Fibroblast of skin of scalp (primary cell): ENCODE measurements around the gene LUZP2.
"Not testable (repeated sequence)": the region's sequence is repeated elsewhere in the genome, so short reads cannot be mapped to it uniquely, and the experiment has no call there.

Experiments
- DNase-seq: peaks from one replicate; pipeline ENCODE4 v3.0.0-alpha.2; 2013

LUZP2 gene

GRCh38 chr11:24925091-24925490 is 428.2 kb downstream of the LUZP2 start:
- DNase-seq, result no peak

- DNase-seq, result no peak
These were observed 435.5 kb downstream of the LUZP2 start for GRCh38 chr11:24932110-24933000.

- DNase-seq, result peak; percentile 1
These were observed 438.0 kb downstream of the LUZP2 start for GRCh38 chr11:24934733-24935439.

- DNase-seq, result no peak
These were observed 448.0 kb downstream of the LUZP2 start for GRCh38 chr11:24944891-24945290.

GRCh38 chr11:24949406-24949805 is 452.6 kb downstream of the LUZP2 start:
- DNase-seq, result no peak

GRCh38 chr11:24963852-24964251 is 467.0 kb downstream of the LUZP2 start:
- DNase-seq, result peak; percentile 1

- DNase-seq, result no peak
These were observed 468.9 kb downstream of the LUZP2 start for GRCh38 chr11:24965748-24966147.

GRCh38 chr11:24993903-24994302 is 497.1 kb downstream of the LUZP2 start:
- not testable (repeated sequence) for DNase-seq

GRCh38 chr11:24999929-25000328 is 503.1 kb downstream of the LUZP2 start:
- DNase-seq, result not testable (repeated sequence)

GRCh38 chr11:25037431-25037830 is 540.6 kb downstream of the LUZP2 start:
- DNase-seq, result no peak

GRCh38 chr11:25038131-25038530 is 541.3 kb downstream of the LUZP2 start:
- no peak for DNase-seq

- DNase-seq, result no peak
These were observed 542.3 kb downstream of the LUZP2 start for GRCh38 chr11:25039165-25039564.

GRCh38 chr11:25048632-25049031 is 551.8 kb downstream of the LUZP2 start:
- DNase-seq, result no peak

- no peak for DNase-seq
These were observed 556.0 kb downstream of the LUZP2 start for GRCh38 chr11:25052844-25053243.

GRCh38 chr11:25057861-25058260 is 561.0 kb downstream of the LUZP2 start:
- no peak for DNase-seq

GRCh38 chr11:25065746-25066145 is 568.9 kb downstream of the LUZP2 start:
- DNase-seq, result no peak

- no peak for DNase-seq
These were observed 569.9 kb downstream of the LUZP2 start for GRCh38 chr11:25066706-25067105.

GRCh38 chr11:25068451-25068850 is 571.6 kb downstream of the LUZP2 start:
- no peak for DNase-seq

- DNase-seq, result no peak
These were observed 597.4 kb downstream of the LUZP2 start for GRCh38 chr11:25094085-25094802.

- no peak for DNase-seq
These were observed 622.6 kb downstream of the LUZP2 start for GRCh38 chr11:25119416-25119815.
